Activated T-cell treated with anti-CD3 and anti-CD28 coated beads for 1 hour (primary cell): ENCODE results near the gene GPR75.
"Not testable (repeated sequence)": the region's sequence is repeated elsewhere in the genome, so short reads cannot be mapped to it uniquely, and the experiment has no call there.

Experiments used
- DNase-seq: peaks from one replicate; pipeline ENCODE4 v3.0.0-alpha.2; 2020; ENCODE audit warnings: low read depth

The GPR75 gene

GRCh38 chr2:53852532-53852931 is 7.2 kb downstream of the GPR75 start:
- no peak for DNase-seq

GRCh38 chr2:53851052-53851757 is 8.6 kb downstream of the GPR75 start:
- not testable (repeated sequence) for DNase-seq

- no peak for DNase-seq
Observed at GRCh38 chr2:53848062-53848461, 11.7 kb downstream of the GPR75 start.

- no peak for DNase-seq
Observed at GRCh38 chr2:53843595-53843994, 16.2 kb downstream of the GPR75 start.

GRCh38 chr2:53842891-53843290 is 16.9 kb downstream of the GPR75 start:
- DNase-seq, result no peak

- not testable (repeated sequence) for DNase-seq
Observed at GRCh38 chr2:53841651-53842050, 18.1 kb downstream of the GPR75 start.

GRCh38 chr2:53840580-53840979 is 19.2 kb downstream of the GPR75 start:
- no peak for DNase-seq

- DNase-seq, result not testable (repeated sequence)
Observed at GRCh38 chr2:53829980-53830290, 29.8 kb downstream of the GPR75 start.

GRCh38 chr2:53829273-53829979 is 30.3 kb downstream of the GPR75 start:
- DNase-seq, result no peak

- DNase-seq, result no peak
Observed at GRCh38 chr2:53828331-53828730, 31.4 kb downstream of the GPR75 start.

GRCh38 chr2:53827398-53828175 is 32.2 kb downstream of the GPR75 start:
- no peak for DNase-seq

GRCh38 chr2:53826587-53827397 is 33.0 kb downstream of the GPR75 start:
- no peak for DNase-seq

- no peak for DNase-seq
Observed at GRCh38 chr2:53826030-53826410, 33.7 kb downstream of the GPR75 start.

- not testable (repeated sequence) for DNase-seq
Observed at GRCh38 chr2:53823639-53824038, 36.1 kb downstream of the GPR75 start.

- DNase-seq, result no peak
Observed at GRCh38 chr2:53821810-53822209, 38.0 kb downstream of the GPR75 start.

- no peak for DNase-seq
Observed at GRCh38 chr2:53820711-53821110, 39.1 kb downstream of the GPR75 start.

GRCh38 chr2:53820048-53820447 is 39.7 kb downstream of the GPR75 start:
- no peak for DNase-seq

- no peak for DNase-seq
Observed at GRCh38 chr2:53819634-53820033, 40.1 kb downstream of the GPR75 start.

GRCh38 chr2:53818854-53819435 is 40.8 kb downstream of the GPR75 start:
- no peak for DNase-seq

- DNase-seq, result no peak
Observed at GRCh38 chr2:53813151-53813550, 46.6 kb downstream of the GPR75 start.

GRCh38 chr2:53811601-53812000 is 48.2 kb downstream of the GPR75 start:
- DNase-seq, result no peak
